HepG2 (cell line): ENCODE measurements around the gene HPCAL1. TPM values are rescaled to one million over a fixed set of nuclear protein-coding genes. Genes with fewer than 3 reads are reported as not detected.
A peak's percentile ranks its signal among the peaks of the same experiment; 100 is the strongest.

Source experiments
- CREB1 ChIP-seq, 2 experiments: fragments of 450-650 bp in 1 of 2; IDR thresholded peaks; 2 replicates each; pipeline ENCODE4 v1.6.1; 2016 to 2017; ENCODE audit warnings: control low read depth in 1 of 2, mild to moderate bottlenecking in 1 of 2, missing compliant biosample characterization in 1 of 2, missing genetic modification characterization in 1 of 2
- HES4 ChIP-seq: sonication (generic); formaldehyde crosslinking; IDR thresholded peaks from 2 replicates; pipeline ENCODE4 v1.9.0; 2021; ENCODE audit warnings: mild to moderate bottlenecking, missing genetic modification reagents, borderline replicate concordance
- HMGA1 ChIP-seq: sonication (generic); formaldehyde crosslinking; conservative IDR thresholded peaks from 2 replicates; pipeline ENCODE4 v1.4.0; 2020; ENCODE audit warnings: missing genetic modification reagents
- HOMEZ ChIP-seq: IDR thresholded peaks from 2 replicates; pipeline ENCODE4 v1.6.1; 2016; ENCODE audit warnings: low read depth
- NR2F1 ChIP-seq, 2 experiments: fragments of 450-650 bp in 1 of 2; formaldehyde crosslinking in 1 of 2; IDR thresholded peaks; 2 replicates each; pipeline versions ENCODE4 v1.5.0 to v1.6.1; 2016 to 2020; ENCODE audit warnings: mild to moderate bottlenecking in 1 of 2, missing compliant biosample characterization in 1 of 2, missing genetic modification reagents in 1 of 2, moderate library complexity in 1 of 2
- PBX2 ChIP-seq: IDR thresholded peaks from 2 replicates; pipeline ENCODE4 v1.6.1; 2016; ENCODE audit warnings: control low read depth
- PRDM10 ChIP-seq: sonication (generic); formaldehyde crosslinking; IDR thresholded peaks from 2 replicates; pipeline ENCODE4 v1.4.0; 2020; ENCODE audit warnings: low read depth, missing genetic modification reagents
- PRDM4 ChIP-seq: sonication (generic); formaldehyde crosslinking; IDR thresholded peaks from 2 replicates; pipeline ENCODE4 v1.9.0; 2021; ENCODE audit warnings: missing genetic modification reagents, borderline replicate concordance
- RFXANK ChIP-seq: IDR thresholded peaks from 2 replicates; pipeline ENCODE4 v1.6.1; 2016
- SIN3B ChIP-seq: fragments of 150-350 bp; IDR thresholded peaks from 2 replicates; pipeline ENCODE4 v1.6.1; 2014; ENCODE audit warnings: low read length
- SP1 ChIP-seq, 2 experiments: fragments of 450-650 bp in 1 of 2; sonication (generic) in 1 of 2; formaldehyde crosslinking in 1 of 2; IDR thresholded peaks; 2 replicates each; pipeline versions ENCODE4 v1.4.0 to v1.6.1; 2016 to 2020; ENCODE audit warnings: missing genetic modification reagents in 1 of 2
- ZC3H4 ChIP-seq: sonication (generic); formaldehyde crosslinking; IDR thresholded peaks from 2 replicates; pipeline ENCODE4 v1.4.0; 2020; ENCODE audit warnings: missing genetic modification reagents, borderline replicate concordance
- ZNF12 ChIP-seq: sonication (generic); formaldehyde crosslinking; IDR thresholded peaks from 2 replicates; pipeline ENCODE4 v1.5.0; 2020; ENCODE audit warnings: missing genetic modification reagents
- ZNF33A ChIP-seq: sonication (generic); formaldehyde crosslinking; IDR thresholded peaks from 2 replicates; pipeline ENCODE4 v1.5.1; 2020; ENCODE audit warnings: missing genetic modification reagents, mild to moderate bottlenecking, moderate library complexity, borderline replicate concordance
- ZNF597 ChIP-seq: sonication (generic); formaldehyde crosslinking; IDR thresholded peaks from 2 replicates; pipeline ENCODE4 v1.5.0; 2020; ENCODE audit warnings: missing genetic modification reagents
- ZNF703 ChIP-seq: sonication (generic); formaldehyde crosslinking; IDR thresholded peaks from 2 replicates; pipeline ENCODE4 v1.5.1; 2020; ENCODE audit warnings: missing genetic modification reagents, mild to moderate bottlenecking, moderate library complexity, borderline replicate concordance
- ZSCAN31 ChIP-seq: sonication (generic); formaldehyde crosslinking; IDR thresholded peaks from 2 replicates; pipeline ENCODE4 v1.5.0; 2020; ENCODE audit warnings: low read depth, mild to moderate bottlenecking, missing genetic modification reagents
- polyA plus RNA-seq, 8 experiments: library from polyadenylated mRNA; depleted of rRNA in 3 of 8; stranded (reverse) in 7 of 8; unstranded in 1 of 8; fragments of >200 nt; fragmentation: Illumina TruSeq in 4 of 8; extraction: Trizol in 4 of 8; gene quantifications; 2 replicates each; pipeline versions ENCODE4 v1.2.1 to v1.2.3, GENCODE V29; 2011 to 2016; ENCODE audit warnings: low read depth in 4 of 8, missing spikeins in 1 of 8, mixed read lengths in 1 of 8; ENCODE audit not compliant: insufficient read depth in 1 of 8
- total RNA-seq, 5 experiments: library from RNA; depleted of rRNA; stranded (reverse); fragments of >200 nt; fragmentation: Illumina TruSeq; extraction: Trizol; gene quantifications; 2 replicates each; pipeline ENCODE4 v1.2.3, GENCODE V29; 2016; ENCODE audit warnings: low read depth in 1 of 5

HPCAL1 gene
- total and polyA plus RNA-seq, 2 of the 13 experiments (the other 11 are each of a cell fraction or from before 2014, with no cell fraction given) = 29.5 to 29.9 TPM

- TF ChIP-seq SP1 (IDR thresholded peaks at IDR 0.05) (no peak), SP1 (CRISPR knock-in tag; IDR thresholded peaks at IDR 0.05) (peak; percentile 49; the same call in 1 of the 2 replicates), ZC3H4 (CRISPR knock-in tag) (peak; percentile 89; the same call in 1 of the 2 replicates), ZNF703 (CRISPR knock-in tag) (peak; percentile 96; the same call in 1 of the 2 replicates), SIN3B (no peak), ZNF33A (CRISPR knock-in tag) (0 out of 2 replicates have a peak, but pooled peaks have one; percentile 50), ZNF12 (CRISPR knock-in tag) (peak; percentile 94), ZNF597 (no peak), NR2F1 (CRISPR knock-in tag; IDR thresholded peaks at IDR 0.05) (no peak), PRDM10 (peak; percentile 63), HES4 (CRISPR knock-in tag) (peak; percentile 99), PRDM4 (CRISPR knock-in tag) (peak; percentile 88; the same call in 1 of the 2 replicates), PBX2 (no peak), HOMEZ (CRISPR knock-in tag) (no peak), CREB1 (IDR thresholded peaks at IDR 0.05) (no peak), CREB1 (CRISPR knock-in tag; IDR thresholded peaks at IDR 0.05) (no peak), HMGA1 (no peak), ZSCAN31 (CRISPR knock-in tag) (peak; percentile 99), RFXANK (CRISPR knock-in tag) (0 out of 2 replicates have a peak, but pooled peaks have one; percentile 86)
Observed at GRCh38 chr2:10448576-10449485, 146.1 kb downstream of the HPCAL1 start (continued).
